SK-N-SH treated with all-trans-retinoic acid at 6 μM for 48 hours (cell line): Measurements from ENCODE around the gene SVOP.

Experiments used
- BACH2 ChIP-seq: fragments of 250-450 bp; sonication (Bioruptor Pico); IDR thresholded peaks from 2 replicates; pipeline ENCODE4 v1.9.0; 2021; ENCODE audit warnings: mild to moderate bottlenecking, borderline replicate concordance
- PPARA ChIP-seq: fragments of 250-450 bp; sonication (Bioruptor Pico); IDR thresholded peaks from 2 replicates; pipeline ENCODE4 v1.5.0; 2020; ENCODE audit warnings: mild to moderate bottlenecking, borderline replicate concordance
- RARB ChIP-seq: fragments of 250-450 bp; sonication (Bioruptor Pico); IDR thresholded peaks from 2 replicates; pipeline ENCODE4 v1.8.0; 2021; ENCODE audit warnings: mild to moderate bottlenecking, moderate library complexity
- TSHZ2 ChIP-seq: fragments of 250-450 bp; sonication (Bioruptor Pico); IDR thresholded peaks from 2 replicates; pipeline ENCODE4 v1.5.0; 2020; ENCODE audit warnings: mild to moderate bottlenecking, moderate library complexity
- ZNF8 ChIP-seq: fragments of 450-650 bp; formaldehyde crosslinking; IDR thresholded peaks from 2 replicates; pipeline ENCODE4 v1.5.0; 2020; ENCODE audit warnings: mild to moderate bottlenecking, moderate library complexity

GRCh38 chr12:109020146-109020795, 597 bp downstream of the SVOP start:
- no peak for TF ChIP-seq ZNF8 (CRISPR knock-in tag)
- TF ChIP-seq RARB (CRISPR knock-in tag): no peak
- TF ChIP-seq TSHZ2: no peak
- no peak for TF ChIP-seq BACH2
- no peak for TF ChIP-seq PPARA (CRISPR knock-in tag)
